Stimulated activated naive CD8-positive, alpha-beta T cell treated with anti-CD3 and anti-CD28 coated beads, Interleukin-15, Interleukin-2, amounts not matched to agents 100 ng/mL and 50 ng/mL, for 24 hours (primary cell): ENCODE results near the gene SP3.
A peak's percentile ranks its signal among the peaks of the same experiment; 100 is the strongest.

ENCODE experiments used
- H3K27ac Mint-ChIP-seq: one replicate; pipeline ENCODE4 v1.8.0; 2021; ENCODE audit warnings: mild to moderate bottlenecking, mixed read lengths
- H3K27me3 Mint-ChIP-seq: one replicate; pipeline ENCODE4 v1.8.0; 2021; ENCODE audit warnings: mixed read lengths
- H3K36me3 Mint-ChIP-seq: one replicate; pipeline ENCODE4 v1.8.0; 2021; ENCODE audit warnings: low read depth, mixed read lengths
- H3K4me1 Mint-ChIP-seq: one replicate; pipeline ENCODE4 v1.8.0; 2021; ENCODE audit warnings: low read depth, mixed read lengths
- H3K4me3 Mint-ChIP-seq: one replicate; pipeline ENCODE4 v1.8.0; 2021; ENCODE audit warnings: mild to moderate bottlenecking, mixed read lengths
- H3K9me3 Mint-ChIP-seq: one replicate; pipeline ENCODE4 v1.8.0; 2021; ENCODE audit warnings: mixed read lengths

The SP3 gene

DNA sequence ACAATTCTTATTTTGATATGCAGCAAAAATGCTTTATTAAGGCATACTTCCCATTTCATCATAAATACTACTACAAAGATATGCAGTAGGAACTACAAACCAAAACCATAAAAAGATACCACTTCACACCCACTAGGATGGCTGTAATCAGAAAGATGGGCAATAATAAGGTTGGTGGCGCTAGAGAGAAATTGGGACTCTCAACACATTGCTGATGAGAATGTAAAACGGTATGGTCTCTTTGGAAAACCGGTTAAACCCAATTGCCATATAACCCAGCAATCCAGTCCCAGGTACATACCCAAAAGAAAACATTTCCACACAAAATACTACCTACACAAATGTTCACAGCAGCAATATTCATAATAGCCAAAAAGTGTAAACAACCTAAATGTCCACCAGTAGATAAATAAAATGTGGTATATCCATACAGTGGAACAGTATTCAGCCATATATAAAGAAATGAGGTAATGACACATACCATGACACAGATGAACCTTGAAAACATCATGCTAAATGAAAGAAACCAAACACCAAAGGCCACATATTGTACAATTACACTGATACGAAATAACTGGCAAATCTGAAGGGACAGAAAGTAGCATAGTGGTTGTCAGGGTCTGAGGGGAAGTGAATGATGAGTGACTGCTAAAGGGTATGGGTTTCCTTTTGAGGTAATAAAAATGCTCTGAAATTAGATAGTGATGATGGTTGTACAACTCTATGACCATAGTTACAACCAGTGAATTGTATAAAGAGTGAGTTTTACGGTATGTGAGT is 12.7 kb downstream of the SP3 start:
- H3K9me3 Mint-ChIP-seq, result no peaks in the 10 kb centered on the region
- peak overlapping the region; percentile 17 for H3K4me3 Mint-ChIP-seq
- peaks cover 96% of the 10 kb centered on the region for H3K4me1 Mint-ChIP-seq
- no peaks in the 10 kb centered on the region for H3K27me3 Mint-ChIP-seq
- peak overlapping the region; percentile 38 for H3K27ac Mint-ChIP-seq
- peaks cover 84% of the 10 kb centered on the region for H3K36me3 Mint-ChIP-seq

DNA sequence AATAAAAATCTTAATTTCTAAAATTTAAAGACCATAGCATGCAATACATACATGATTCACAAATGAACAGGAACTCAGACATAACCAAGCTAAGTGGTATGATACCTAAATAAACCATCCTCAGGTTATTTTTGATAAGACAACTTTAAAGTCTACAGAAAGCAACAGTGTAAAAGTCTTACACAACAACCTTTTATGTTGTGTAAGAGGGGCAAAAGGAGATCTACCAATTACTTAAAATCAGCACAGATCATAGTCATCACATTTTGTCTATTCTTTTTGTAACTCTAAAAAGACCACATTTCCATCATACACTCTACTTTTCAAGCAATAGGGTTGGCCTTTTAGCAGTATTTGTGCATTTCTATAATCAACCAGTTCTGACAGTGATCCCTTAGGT is 16.3 kb downstream of the SP3 start:
- no peak overlapping the region for H3K27ac Mint-ChIP-seq
- H3K9me3 Mint-ChIP-seq, result no peaks in the 10 kb centered on the region
- no peak overlapping the region for H3K4me3 Mint-ChIP-seq
- no peaks in the 10 kb centered on the region for H3K27me3 Mint-ChIP-seq
- H3K4me1 Mint-ChIP-seq, result peaks cover 93% of the 10 kb centered on the region
- H3K36me3 Mint-ChIP-seq, result peaks cover 69% of the 10 kb centered on the region

DNA sequence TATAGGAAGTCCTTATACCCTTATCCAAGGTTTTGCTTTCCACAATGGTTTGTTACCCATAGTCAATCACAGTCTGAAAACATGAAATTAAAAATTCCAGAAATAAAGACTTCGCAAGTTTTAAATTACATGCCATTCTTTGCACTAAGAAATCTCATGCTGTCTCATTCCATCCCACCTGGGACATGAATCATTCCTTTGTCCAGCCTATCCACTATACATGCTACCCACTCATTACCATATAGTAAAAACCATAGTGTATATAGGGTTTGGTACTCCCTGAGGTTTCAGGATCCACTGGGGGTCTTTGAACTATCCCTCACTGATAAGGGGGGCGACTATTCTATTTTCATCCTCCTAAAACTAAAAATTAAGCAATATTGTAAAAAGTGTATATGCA is 17.0 kb downstream of the SP3 start:
- Mint-ChIP-seq H3K27me3 (no peaks in the 10 kb centered on the region), H3K4me3 (no peak overlapping the region), H3K27ac (no peak overlapping the region), H3K36me3 (peaks cover 71% of the 10 kb centered on the region), H3K9me3 (no peaks in the 10 kb centered on the region), H3K4me1 (peaks cover 94% of the 10 kb centered on the region)

DNA sequence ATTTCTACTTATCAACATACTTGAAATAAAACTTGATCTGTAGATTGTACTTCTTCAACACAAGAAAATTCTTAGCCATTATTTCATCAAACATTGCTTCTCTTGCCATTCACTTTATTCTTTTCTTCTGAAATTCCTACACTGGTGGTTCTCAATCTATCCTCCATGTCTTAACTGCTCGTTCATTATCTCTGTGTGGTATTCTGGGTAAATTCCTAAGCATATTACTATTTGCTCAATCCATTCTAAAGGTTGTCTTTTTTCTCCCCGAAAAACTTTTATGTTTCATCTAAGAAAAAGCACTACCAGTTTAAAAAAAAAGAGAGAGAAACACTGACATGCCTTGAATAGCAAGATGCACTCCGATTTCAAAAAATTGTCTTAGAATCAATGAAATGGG is 18.0 kb downstream of the SP3 start:
- Mint-ChIP-seq H3K36me3 (peaks cover 64% of the 10 kb centered on the region), H3K9me3 (no peaks in the 10 kb centered on the region), H3K27ac (no peak overlapping the region), H3K27me3 (no peaks in the 10 kb centered on the region), H3K4me1 (peaks cover 94% of the 10 kb centered on the region), H3K4me3 (no peak overlapping the region)

DNA sequence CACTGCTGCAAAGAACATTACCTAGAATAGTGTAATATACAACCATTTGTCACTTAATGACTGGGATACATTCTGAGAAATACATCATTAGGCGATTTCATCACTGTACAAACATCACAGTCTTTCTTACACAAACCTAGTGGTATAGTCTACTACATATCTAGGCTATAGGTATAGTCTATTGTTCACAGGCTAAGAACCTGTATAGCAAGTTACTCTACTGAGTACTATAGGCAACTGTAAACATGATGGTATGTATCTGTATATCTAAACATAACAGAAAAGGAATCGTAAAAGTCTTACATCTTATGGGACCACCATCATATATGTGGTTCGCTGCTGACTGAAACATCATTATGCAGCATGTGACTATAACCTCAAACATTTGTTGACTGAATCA is 21.4 kb downstream of the SP3 start:
- Mint-ChIP-seq H3K4me3 (no peak overlapping the region), H3K4me1 (peaks cover 94% of the 10 kb centered on the region), H3K36me3 (peaks cover 59% of the 10 kb centered on the region), H3K27me3 (no peaks in the 10 kb centered on the region), H3K9me3 (no peaks in the 10 kb centered on the region), H3K27ac (no peak overlapping the region)

DNA sequence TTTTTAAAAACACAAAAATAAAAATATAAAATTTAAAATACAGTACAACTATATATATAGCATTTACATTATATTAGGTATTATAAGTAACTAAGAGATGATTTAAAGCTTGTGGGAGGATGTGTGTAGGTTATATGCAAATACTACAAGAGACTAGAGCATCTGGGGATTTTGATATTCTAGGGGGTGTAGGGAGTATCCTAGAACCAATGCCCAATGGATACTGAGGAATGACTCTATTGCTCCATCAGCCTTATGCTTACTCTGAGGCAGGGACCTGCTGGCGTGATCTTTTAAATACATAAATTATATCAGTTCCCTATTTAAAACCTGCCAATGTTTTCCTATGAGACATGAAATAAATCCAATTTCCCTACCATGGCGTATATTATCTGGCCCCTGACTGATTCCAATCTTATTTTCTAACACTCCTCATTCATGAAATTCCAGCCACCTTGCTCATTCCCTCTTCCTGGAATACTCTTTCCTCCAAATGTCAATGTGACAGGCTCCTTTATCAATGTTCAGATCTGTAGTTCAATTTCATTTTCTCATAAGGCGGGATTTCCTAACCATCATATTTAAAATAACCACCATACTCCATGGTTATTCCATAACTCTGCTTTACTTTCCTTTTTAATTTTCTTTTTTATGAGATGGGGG is 22.2 kb downstream of the SP3 start:
- peak overlapping the region; percentile 3 for H3K27ac Mint-ChIP-seq
- H3K4me1 Mint-ChIP-seq, result peaks cover 95% of the 10 kb centered on the region
- H3K4me3 Mint-ChIP-seq, result no peak overlapping the region
- peaks cover 59% of the 10 kb centered on the region for H3K36me3 Mint-ChIP-seq
- no peaks in the 10 kb centered on the region for H3K27me3 Mint-ChIP-seq
- no peaks in the 10 kb centered on the region for H3K9me3 Mint-ChIP-seq

DNA sequence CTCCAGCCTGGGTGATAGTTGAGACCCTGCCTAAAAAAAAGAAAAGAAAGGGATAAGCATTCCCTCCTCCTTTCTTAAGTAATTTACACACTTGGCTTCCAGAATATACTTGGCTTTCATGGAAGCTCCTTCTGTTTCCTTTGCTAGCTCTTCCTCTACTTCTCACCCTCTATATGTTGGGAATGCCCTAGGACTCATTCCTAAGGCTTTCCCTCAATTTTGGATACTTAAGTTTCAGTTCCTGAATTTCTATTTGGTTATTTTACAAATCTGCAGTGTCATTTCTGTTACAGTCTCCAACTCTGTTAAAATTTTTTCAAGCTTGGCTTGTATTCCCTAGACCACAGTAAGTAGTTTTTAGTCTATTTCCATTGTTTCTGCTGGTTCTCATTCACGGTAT is 23.6 kb downstream of the SP3 start:
- H3K27ac Mint-ChIP-seq, result peak overlapping the region; percentile 92
- H3K4me3 Mint-ChIP-seq, result no peak overlapping the region
- no peaks in the 10 kb centered on the region for H3K27me3 Mint-ChIP-seq
- H3K36me3 Mint-ChIP-seq, result peaks cover 49% of the 10 kb centered on the region
- peaks cover 80% of the 10 kb centered on the region for H3K4me1 Mint-ChIP-seq
- H3K9me3 Mint-ChIP-seq, result no peaks in the 10 kb centered on the region

DNA sequence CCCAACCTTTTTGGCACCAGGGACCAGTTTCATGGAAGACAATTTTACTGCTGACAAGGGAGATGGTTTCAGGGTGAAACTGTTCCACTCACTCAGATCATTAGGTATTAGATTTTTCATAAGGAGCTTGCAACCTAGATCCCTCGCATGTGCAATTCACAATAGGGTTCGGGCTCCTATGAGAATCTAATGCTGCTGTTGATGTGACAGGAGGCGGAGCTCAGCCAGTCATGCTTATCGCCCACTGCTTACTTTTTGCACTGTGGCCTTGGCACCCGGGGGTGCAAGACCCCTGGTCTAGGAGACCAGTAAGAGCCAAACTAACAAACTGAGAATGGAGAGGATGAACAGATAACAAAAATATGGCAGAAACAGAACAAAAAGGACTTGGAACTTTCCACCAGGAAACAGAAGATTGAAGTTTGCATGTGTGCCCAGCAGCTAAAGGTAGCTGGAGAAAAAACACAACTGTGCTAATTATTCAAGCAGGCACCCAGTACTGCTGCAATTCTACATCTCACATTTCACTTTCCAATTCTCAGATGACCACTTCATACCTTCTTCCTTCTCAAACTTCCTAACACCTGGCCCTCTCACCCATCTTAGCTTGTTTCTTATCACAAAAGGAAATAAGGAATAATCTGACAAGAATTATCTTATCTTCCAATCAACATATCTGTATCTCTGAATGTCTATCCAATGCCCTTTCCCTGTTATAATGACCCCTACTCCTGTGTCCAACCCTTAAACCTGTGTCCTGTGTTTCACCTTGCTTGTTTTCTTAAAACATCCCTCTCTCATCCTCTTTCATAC is 24.8 kb downstream of the SP3 start:
- Mint-ChIP-seq H3K27me3 (no peaks in the 10 kb centered on the region), H3K9me3 (no peaks in the 10 kb centered on the region), H3K36me3 (peaks cover 42% of the 10 kb centered on the region), H3K4me3 (peak overlapping the region; percentile 63), H3K4me1 (peaks cover 70% of the 10 kb centered on the region), H3K27ac (peak overlapping the region; percentile 92)

DNA sequence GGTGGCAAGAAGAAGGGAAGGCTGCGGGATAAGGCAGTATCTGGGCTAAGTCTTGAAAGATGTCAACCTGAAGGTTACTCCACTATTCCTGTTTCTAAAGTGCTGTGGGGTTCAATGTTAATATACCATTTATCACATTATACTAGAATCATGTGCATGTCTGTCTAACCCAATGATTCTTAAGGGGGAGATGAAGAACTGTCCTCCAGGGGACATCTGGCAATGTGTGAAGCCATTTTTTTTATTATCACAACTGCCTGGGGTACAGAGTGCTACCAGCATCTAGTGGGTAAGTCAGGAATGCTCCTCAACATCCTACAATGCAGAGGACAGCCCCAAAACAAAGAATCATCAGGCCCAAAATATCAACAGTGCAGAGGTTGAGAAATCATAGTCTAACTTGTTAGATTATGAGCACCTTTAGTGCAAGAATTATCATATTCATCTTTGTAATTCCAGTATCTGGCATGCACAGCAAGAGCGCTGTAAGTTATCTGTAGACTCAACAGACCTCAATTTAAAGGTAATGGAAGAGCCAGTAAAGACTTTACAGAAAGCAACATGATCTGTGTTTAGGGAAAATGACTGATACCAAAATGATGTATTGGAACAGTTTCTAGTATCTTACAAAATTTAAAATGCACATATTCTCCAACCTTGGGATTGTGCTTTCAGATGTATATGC is 26.3 kb downstream of the SP3 start:
- Mint-ChIP-seq H3K36me3 (peaks cover 38% of the 10 kb centered on the region), H3K4me1 (peaks cover 62% of the 10 kb centered on the region), H3K4me3 (no peak overlapping the region), H3K27me3 (no peaks in the 10 kb centered on the region), H3K9me3 (no peaks in the 10 kb centered on the region), H3K27ac (peak overlapping the region; percentile 10)

DNA sequence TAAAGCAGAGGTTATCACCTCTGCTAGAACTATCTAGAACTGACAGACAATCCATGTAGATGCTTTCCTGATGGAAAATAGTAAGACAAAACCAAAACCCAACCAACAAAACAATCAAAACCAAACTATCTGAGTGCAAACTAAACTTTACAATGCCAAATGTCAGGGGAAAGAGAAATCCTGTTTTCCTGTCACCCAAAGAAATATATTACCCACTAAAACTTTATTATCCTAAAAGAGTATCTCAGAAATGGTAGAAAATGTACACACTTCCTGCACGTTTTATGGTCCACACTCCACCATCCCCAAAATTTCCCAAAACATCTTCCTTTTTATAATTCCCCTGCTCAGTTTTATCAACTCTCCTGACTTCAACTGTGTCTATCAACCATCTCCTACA is 29.9 kb downstream of the SP3 start:
- Mint-ChIP-seq H3K27me3 (no peaks in the 10 kb centered on the region), H3K36me3 (peaks cover 21% of the 10 kb centered on the region), H3K4me1 (peaks cover 37% of the 10 kb centered on the region), H3K4me3 (no peak overlapping the region), H3K9me3 (no peaks in the 10 kb centered on the region), H3K27ac (no peak overlapping the region)

DNA sequence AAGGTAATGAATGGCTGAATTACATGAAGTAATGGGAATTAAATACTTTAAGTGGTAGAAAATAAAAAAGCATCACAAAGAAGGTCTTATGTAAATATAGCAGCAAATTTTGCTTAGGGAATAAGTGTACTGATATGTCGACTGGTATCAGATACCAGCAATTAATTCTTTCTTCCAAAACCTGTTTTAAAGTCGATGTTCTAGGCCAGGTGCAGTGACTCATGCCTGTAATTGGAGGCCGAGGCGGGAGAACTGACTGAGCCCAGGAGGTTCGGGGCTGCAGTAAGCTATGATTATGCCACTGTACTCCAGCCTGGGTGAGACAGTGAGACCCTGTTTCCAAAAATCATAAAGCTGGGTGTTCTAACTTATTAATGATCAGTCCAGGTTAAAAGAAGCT is 30.3 kb downstream of the SP3 start:
- H3K9me3 Mint-ChIP-seq, result no peaks in the 10 kb centered on the region
- H3K4me1 Mint-ChIP-seq, result peaks cover 35% of the 10 kb centered on the region
- H3K27ac Mint-ChIP-seq, result no peak overlapping the region
- peaks cover 20% of the 10 kb centered on the region for H3K36me3 Mint-ChIP-seq
- no peak overlapping the region for H3K4me3 Mint-ChIP-seq
- no peaks in the 10 kb centered on the region for H3K27me3 Mint-ChIP-seq

DNA sequence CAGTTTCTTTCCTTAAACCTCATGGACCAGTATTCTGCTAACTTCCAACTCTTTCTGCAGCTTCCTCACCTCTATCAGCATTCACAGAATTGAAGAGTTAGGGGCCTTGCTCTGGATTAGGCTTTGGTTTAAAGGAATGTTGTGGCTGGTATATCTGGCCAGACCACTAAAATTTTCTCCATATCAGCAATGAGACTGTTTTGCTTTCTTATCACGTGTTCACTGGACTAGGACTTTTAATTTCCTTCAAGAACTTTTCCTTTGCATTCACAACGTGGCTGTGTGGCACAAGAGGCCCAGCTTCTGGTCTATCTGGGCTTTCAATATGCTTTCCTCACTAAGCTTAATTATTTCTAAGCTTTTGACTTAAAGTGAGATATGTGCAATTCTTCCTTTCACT is 33.4 kb downstream of the SP3 start:
- peaks cover 41% of the 10 kb centered on the region for H3K4me1 Mint-ChIP-seq
- H3K27me3 Mint-ChIP-seq, result no peaks in the 10 kb centered on the region
- peaks cover 35% of the 10 kb centered on the region for H3K36me3 Mint-ChIP-seq
- H3K9me3 Mint-ChIP-seq, result no peaks in the 10 kb centered on the region
- H3K4me3 Mint-ChIP-seq, result no peak overlapping the region
- H3K27ac Mint-ChIP-seq, result no peak overlapping the region

DNA sequence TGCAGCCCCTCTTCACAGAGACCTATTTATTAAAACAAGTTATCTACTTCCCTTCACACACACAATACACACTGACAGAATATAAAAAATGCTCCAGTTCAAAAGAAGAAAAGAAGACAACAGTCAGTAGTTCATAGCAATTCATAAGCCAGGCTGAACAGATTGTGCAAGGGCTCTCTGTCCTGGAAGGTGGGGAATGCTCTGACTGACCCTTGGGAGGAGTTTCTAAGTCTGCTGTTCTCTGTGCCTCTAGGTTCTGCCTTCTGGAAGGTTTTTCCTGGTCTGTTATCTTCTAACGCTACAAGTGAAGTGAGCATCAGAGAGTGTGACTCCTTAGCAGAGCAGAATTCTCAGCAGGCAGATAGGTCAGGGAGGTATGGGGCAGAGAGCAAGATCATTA is 35.7 kb downstream of the SP3 start:
- Mint-ChIP-seq H3K36me3 (peaks cover 36% of the 10 kb centered on the region), H3K4me1 (peaks cover 60% of the 10 kb centered on the region), H3K9me3 (no peaks in the 10 kb centered on the region), H3K27me3 (no peaks in the 10 kb centered on the region), H3K4me3 (no peak overlapping the region), H3K27ac (no peak overlapping the region)

DNA sequence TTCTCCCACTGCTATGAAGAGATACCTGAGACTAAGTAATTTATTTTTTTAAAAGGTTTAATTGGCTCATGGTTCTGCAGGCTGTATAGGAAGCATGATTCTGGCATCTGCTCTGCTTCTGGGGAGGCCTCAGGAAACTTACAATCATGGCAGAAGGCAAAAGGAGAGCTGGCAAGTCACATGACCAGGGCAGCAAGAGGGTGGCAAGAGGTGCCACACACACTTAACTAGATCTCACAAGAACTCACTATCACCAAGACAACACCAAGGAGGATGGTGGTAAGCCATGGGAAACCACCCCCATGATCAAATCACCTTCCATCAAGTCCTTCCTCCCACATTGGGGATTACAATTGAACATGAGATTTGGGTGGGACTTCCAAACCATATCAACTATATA is 38.3 kb downstream of the SP3 start:
- Mint-ChIP-seq H3K4me1 (peaks cover 74% of the 10 kb centered on the region), H3K27me3 (no peaks in the 10 kb centered on the region), H3K4me3 (no peak overlapping the region), H3K27ac (no peak overlapping the region), H3K36me3 (peaks cover 48% of the 10 kb centered on the region), H3K9me3 (no peaks in the 10 kb centered on the region)

DNA sequence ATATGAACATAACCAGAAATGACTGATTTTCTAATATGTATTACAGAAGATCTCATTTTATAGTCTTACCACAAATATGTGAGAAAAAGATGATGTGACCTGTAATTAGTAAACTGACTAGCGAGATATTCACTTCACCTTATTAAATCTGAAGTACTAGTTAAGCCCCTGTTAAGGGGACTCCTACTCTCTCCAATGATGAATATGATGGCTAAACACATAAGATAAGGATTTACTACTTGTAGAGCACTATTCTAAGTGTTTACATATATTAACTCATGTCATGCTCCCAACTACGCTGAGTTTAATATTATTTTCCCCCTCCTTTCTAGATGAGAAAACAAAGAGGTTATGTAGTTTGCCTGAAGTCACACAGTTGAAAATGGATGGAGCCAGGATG is 40.9 kb downstream of the SP3 start:
- Mint-ChIP-seq H3K4me1 (peaks cover 82% of the 10 kb centered on the region), H3K4me3 (no peak overlapping the region), H3K9me3 (no peaks in the 10 kb centered on the region), H3K27ac (no peak overlapping the region), H3K36me3 (peaks cover 54% of the 10 kb centered on the region), H3K27me3 (no peaks in the 10 kb centered on the region)
